ENCODE data around the gene DNAJC15.

DNAJC15 gene

GRCh38 chr13:43088093-43088511 lies 64.7 kb downstream of the DNAJC15 start:
- no peak for DNase-seq

- no peak for DNase-seq
Observed at GRCh38 chr13:43089912-43090498, 66.6 kb downstream of the DNAJC15 start.

GRCh38 chr13:43094901-43095300 lies 71.5 kb downstream of the DNAJC15 start:
- DNase-seq, result no peak

GRCh38 chr13:43095771-43096719 lies 72.7 kb downstream of the DNAJC15 start:
- no peak for DNase-seq

- DNase-seq, result no peak
Observed at GRCh38 chr13:43100667-43101066, 77.3 kb downstream of the DNAJC15 start.

- DNase-seq, result no peak
Observed at GRCh38 chr13:43102304-43102703, 78.9 kb downstream of the DNAJC15 start.

- no peak for DNase-seq
Observed at GRCh38 chr13:43107780-43108179, 84.4 kb downstream of the DNAJC15 start.

GRCh38 chr13:43110036-43110435 lies 86.7 kb downstream of the DNAJC15 start:
- no peak for DNase-seq

GRCh38 chr13:43110658-43111057 lies 87.3 kb downstream of the DNAJC15 start:
- DNase-seq, result no peak

- no peak for DNase-seq
Observed at GRCh38 chr13:43111559-43112400, 88.4 kb downstream of the DNAJC15 start.

GRCh38 chr13:43113603-43114002 lies 90.2 kb downstream of the DNAJC15 start:
- DNase-seq, result no peak

GRCh38 chr13:43114504-43114903 lies 91.1 kb downstream of the DNAJC15 start:
- DNase-seq, result no peak

GRCh38 chr13:43115141-43115540 lies 91.8 kb downstream of the DNAJC15 start:
- no peak for DNase-seq

GRCh38 chr13:43116242-43116641 lies 92.9 kb downstream of the DNAJC15 start:
- DNase-seq, result no peak

GRCh38 chr13:43118521-43118920 lies 95.1 kb downstream of the DNAJC15 start:
- no peak for DNase-seq

GRCh38 chr13:43119206-43119605 lies 95.8 kb downstream of the DNAJC15 start:
- DNase-seq, result no peak

- DNase-seq, result no peak
Observed at GRCh38 chr13:43122791-43123190, 99.4 kb downstream of the DNAJC15 start.

GRCh38 chr13:43123856-43124255 lies 100.5 kb downstream of the DNAJC15 start:
- DNase-seq, result no peak

GRCh38 chr13:43124490-43124889 lies 101.1 kb downstream of the DNAJC15 start:
- DNase-seq, result no peak

- no peak for DNase-seq
Observed at GRCh38 chr13:43126420-43126819, 103.0 kb downstream of the DNAJC15 start.

GRCh38 chr13:43127103-43127798 lies 103.9 kb downstream of the DNAJC15 start:
- DNase-seq, result no peak

GRCh38 chr13:43127827-43128226 lies 104.4 kb downstream of the DNAJC15 start:
- DNase-seq, result no peak

Measured in effector CD4-positive, alpha-beta T cell (primary cell).